Measurements from ENCODE around the gene SPNS3.

SPNS3 gene

GRCh38 chr17:4507361-4508111, 73.8 kb downstream of the SPNS3 start:
- no peak for TF ChIP-seq CTCF (IDR thresholded peaks at IDR 0.05; ENCODE audit: insufficient read depth, low read length, missing control alignments)
- no peak overlapping the region for H3K4me3 ChIP-seq (ENCODE audit: low read depth, low read length)
- POLR2A ChIA-PET: no interaction called here
- CTCF ChIA-PET: interaction anchor here (0.7 to 1.1 kb wide), 2 partner anchors 9 to 57 kb away, joined by 3 read pairs; no protein-coding TSS in a partner anchor
- no peak for DNase-seq (ENCODE audit: low read depth, low spot score)

GRCh38 chr17:4508207-4508606, 74.5 kb downstream of the SPNS3 start:
- H3K4me3 ChIP-seq (ENCODE audit: low read depth, low read length): no peak overlapping the region
- DNase-seq (ENCODE audit: low read depth, low spot score): no peak
- POLR2A ChIA-PET: no interaction called here
- CTCF ChIA-PET: interaction anchor here (0.7 to 1.1 kb wide), 2 partner anchors 8 to 57 kb away, joined by 3 read pairs; no protein-coding TSS in a partner anchor
- no peak for TF ChIP-seq CTCF (IDR thresholded peaks at IDR 0.05; ENCODE audit: insufficient read depth, low read length, missing control alignments)

GRCh38 chr17:4509401-4509800, 75.7 kb downstream of the SPNS3 start:
- ChIA-PET CTCF (interaction anchor here (1.1 kb wide), 1 partner anchor 57 kb away, joined by 3 read pairs; no protein-coding TSS in a partner anchor), POLR2A (no interaction called here)
- no peak overlapping the region for H3K4me3 ChIP-seq (ENCODE audit: low read depth, low read length)
- no peak for DNase-seq (ENCODE audit: low read depth, low spot score)
- TF ChIP-seq CTCF (IDR thresholded peaks at IDR 0.05; ENCODE audit: insufficient read depth, low read length, missing control alignments): no peak

GRCh38 chr17:4509923-4510617, 76.3 kb downstream of the SPNS3 start:
- ChIA-PET POLR2A (no interaction called here), CTCF (interaction anchor here (1.1 kb wide), 1 partner anchor 56 kb away, joined by 3 read pairs; no protein-coding TSS in a partner anchor)
- H3K4me3 ChIP-seq (ENCODE audit: low read depth, low read length): no peak overlapping the region
- DNase-seq (ENCODE audit: low read depth, low spot score): no peak
- no peak for TF ChIP-seq CTCF (IDR thresholded peaks at IDR 0.05; ENCODE audit: insufficient read depth, low read length, missing control alignments)

- H3K4me3 ChIP-seq (ENCODE audit: low read depth, low read length): no peak overlapping the region
- POLR2A ChIA-PET: no interaction called here
- DNase-seq (ENCODE audit: low read depth, low spot score): no peak
- TF ChIP-seq CTCF (IDR thresholded peaks at IDR 0.05; ENCODE audit: insufficient read depth, low read length, missing control alignments): no peak
- CTCF ChIA-PET: interaction anchor here (1.1 kb wide), 1 partner anchor 56 kb away, joined by 3 read pairs; no protein-coding TSS in a partner anchor
Measured at GRCh38 chr17:4510618-4510941, 76.8 kb downstream of the SPNS3 start.

GRCh38 chr17:4511199-4511932, 77.6 kb downstream of the SPNS3 start:
- CTCF ChIA-PET: no interaction called here
- POLR2A ChIA-PET: no interaction called here
- H3K4me3 ChIP-seq (ENCODE audit: low read depth, low read length): no peak overlapping the region
- TF ChIP-seq CTCF (IDR thresholded peaks at IDR 0.05; ENCODE audit: insufficient read depth, low read length, missing control alignments): no peak
- no peak for DNase-seq (ENCODE audit: low read depth, low spot score)

Measured in AG04449 (cell line).